ENCODE results near the gene CROCC.
"Not testable (repeated sequence)": the region's sequence is repeated elsewhere in the genome, so short reads cannot be mapped to it uniquely, and the experiment has no call there.

The CROCC gene

GRCh38 chr1:16897653-16898052 is 24.1 kb upstream of the CROCC start:
- not testable (repeated sequence) for DNase-seq (ENCODE audit: low read depth)

DNA sequence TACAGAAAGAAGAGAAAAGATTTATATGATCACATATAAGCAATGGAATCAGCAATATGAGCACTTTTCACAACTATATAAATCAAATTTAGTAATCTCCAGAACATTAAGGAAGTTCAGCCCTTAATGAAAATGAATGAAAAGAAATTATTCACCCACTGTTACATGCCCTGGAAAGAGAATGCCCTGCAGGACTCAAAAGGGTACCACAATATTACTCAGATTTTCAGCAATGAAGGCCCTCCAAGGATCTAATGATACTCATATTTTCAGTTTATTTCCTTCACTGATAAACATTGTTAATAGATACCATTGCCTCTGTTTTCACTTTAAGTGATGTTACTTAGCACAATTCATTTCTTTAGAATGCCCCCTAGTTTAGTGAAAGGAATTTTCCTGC is 23.4 kb upstream of the CROCC start:
- DNase-seq (ENCODE audit: low read depth), result not testable (repeated sequence)

DNA sequence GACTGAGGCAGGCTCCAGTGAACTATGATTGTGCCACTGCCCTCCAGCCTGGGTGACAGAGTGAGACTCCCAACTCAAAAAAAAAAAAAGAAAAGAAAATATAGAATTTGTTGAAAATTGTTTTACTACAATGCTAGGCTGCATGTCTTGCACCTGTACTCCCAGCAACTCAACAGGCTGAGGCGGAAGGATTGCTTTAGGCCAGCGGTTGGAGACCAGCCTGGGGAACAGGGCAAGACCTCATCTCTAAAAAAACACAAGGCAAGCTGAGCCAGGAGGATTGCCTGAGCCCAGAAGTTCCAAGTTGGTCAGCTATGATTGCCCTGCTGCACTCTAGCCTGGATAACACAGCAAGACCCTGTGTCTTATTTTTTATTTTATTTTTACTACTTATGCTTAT is 22.7 kb upstream of the CROCC start:
- DNase-seq (ENCODE audit: low read depth), result not testable (repeated sequence)

GRCh38 chr1:16900751-16901150 is 21.0 kb upstream of the CROCC start:
- no peak for DNase-seq (ENCODE audit: low read depth)

DNA sequence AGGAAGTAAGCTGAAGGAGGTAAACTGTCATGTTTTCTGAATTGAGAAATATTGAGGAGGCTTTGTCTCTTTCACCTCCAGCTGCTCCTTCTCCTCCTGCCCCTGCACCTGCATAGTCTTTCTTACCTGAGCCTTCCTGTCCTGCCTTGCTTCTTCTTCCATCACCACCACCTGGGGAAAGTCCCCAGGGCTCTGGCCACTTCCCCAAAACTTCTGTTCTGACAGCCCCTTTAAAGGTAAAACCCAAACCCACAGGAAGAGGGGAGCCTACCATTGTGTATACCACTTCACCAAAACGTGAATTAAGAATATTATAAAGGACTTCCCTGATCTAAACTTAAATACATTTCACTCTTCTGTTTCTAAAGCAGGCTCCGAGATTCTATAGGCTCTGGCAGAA is 20.4 kb upstream of the CROCC start:
- DNase-seq (ENCODE audit: low read depth), result not testable (repeated sequence)

DNA sequence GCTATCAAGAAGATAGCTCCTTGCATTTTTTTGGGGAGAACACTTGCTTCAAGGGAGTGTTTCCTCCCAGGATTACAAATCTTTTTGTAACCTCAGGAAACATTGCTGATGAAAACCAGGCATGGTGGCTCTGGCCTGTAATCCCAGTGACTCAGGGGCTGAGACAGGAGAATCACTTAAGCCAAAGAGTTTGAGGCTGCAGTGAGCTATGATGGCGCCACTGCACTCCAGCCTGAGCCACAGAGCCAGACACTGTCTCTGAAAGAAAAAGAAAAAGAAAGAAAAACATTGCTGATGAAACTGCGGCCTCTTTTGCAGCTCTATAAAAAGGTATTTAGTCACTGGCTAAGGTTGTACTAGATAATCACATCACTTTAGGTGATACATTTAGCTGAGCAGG is 18.7 kb upstream of the CROCC start:
- no peak for DNase-seq (ENCODE audit: low read depth)

- no peak for DNase-seq (ENCODE audit: low read depth)
Observed at GRCh38 chr1:16903458-16903796, 18.3 kb upstream of the CROCC start.

GRCh38 chr1:16904560-16905109 is 17.1 kb upstream of the CROCC start:
- DNase-seq (ENCODE audit: low read depth), result peak; percentile 99

GRCh38 chr1:16905110-16905867 is 16.4 kb upstream of the CROCC start:
- peak; percentile 56 for DNase-seq (ENCODE audit: low read depth)

GRCh38 chr1:16905868-16906702 is 15.6 kb upstream of the CROCC start:
- DNase-seq (ENCODE audit: low read depth), result no peak

GRCh38 chr1:16906873-16907272 is 14.9 kb upstream of the CROCC start:
- no peak for DNase-seq (ENCODE audit: low read depth)

DNA sequence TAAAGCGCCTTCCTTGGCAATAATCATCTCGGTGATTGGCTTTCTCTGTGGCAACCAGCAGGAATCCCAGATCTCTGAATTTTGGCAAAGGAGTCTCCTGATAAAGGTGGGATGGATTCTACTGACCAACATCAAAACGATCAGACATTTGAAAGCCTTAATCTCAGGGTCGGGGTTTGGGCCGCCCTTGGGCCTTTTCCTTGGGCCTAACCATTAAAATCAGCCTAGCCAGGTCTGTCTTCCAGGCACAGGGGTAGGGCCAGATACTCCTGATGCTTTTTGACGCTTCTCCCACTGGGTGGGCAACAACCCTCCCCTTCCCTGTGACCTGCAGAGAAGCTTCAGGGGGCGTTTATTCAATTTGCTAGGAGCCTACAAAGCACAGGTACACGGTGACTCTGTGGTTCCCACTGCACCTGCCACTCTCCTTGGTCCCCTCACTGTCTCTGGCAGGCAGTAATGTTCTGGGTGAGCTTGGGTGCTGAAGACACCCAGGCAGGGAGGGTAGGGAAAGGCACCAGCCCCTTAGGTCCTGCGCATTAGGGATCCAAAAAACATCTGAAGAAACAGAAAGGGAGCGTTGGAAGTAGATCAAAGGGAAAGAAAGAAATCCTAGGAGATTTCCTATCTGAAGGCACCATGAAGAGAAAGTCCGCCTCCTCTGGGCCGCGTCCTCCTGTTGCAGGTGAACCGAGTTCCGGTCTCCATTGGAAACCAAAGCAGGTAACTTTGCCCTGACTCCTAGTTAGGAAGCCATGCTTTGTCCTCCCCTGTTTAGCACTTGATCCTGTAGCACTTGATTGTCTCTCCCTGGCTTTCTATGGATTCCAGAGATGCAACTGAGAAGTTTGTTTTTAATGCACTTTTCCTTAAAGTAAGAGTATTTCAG is 13.6 kb upstream of the CROCC start:
- DNase-seq (ENCODE audit: low read depth), result no peak

DNA sequence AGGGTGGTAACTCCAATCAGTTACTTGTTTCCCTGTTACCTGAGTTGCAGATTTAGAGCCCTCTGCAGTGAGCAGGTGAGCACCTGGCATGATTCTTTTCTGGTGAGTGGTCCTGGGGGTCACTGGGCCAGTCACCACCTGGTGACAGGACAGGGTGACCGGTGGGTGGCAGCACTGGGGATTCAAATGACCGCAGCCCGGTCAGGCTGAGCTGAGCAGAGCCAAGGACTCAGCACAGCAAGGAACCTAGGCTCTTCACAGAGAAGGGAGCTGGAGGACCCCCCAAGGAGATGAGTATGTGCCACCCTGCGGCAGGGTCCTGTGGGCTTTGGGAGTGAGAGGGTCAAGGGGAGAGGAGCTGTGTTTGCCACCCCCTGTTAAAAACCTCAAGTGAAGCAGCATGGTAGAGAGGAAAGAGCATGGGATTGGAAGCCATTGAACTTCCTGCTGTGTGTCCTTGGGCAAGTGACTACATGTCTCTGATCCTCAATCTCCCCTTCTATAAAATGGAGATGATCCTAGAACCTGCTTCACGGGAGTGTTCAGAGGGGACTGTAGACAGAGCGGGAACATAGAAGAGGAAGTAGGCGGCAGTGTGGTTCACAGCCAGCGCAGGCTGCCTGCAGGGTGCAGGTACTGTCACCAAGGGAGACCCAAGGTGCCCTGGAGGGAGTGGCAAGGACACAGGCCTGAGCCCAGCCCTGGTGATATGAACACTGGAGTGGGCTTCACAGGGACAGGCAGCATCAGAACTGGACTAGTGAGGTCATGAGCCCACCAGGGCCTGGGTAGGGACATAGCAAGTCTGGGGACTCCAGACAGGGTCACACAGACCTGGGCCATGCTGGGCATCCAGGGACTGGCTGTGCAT is 9.6 kb upstream of the CROCC start:
- not testable (repeated sequence) for DNase-seq (ENCODE audit: low read depth)

DNA sequence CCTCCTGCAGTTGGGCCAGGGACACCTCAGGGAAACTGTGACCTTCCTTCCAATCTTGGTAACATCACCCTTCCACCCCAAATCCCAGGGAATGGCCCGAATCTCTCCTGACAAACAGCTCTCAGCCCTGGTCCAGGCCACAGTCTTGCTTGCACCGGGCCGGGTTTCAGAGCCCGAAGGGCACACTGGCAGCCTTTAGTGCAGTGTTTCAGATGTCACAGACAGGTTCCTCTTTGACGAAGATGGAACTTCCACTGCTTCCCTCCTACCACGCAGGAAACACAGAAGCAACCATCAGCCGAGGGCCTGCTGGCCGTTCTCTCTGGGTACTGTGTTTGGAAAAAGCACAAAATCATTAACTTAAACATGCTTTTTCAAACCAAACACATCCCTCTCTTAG is 9.0 kb upstream of the CROCC start:
- not testable (repeated sequence) for DNase-seq (ENCODE audit: low read depth)

- no peak for DNase-seq (ENCODE audit: low read depth)
Observed at GRCh38 chr1:16913181-16913832, 8.4 kb upstream of the CROCC start.

DNA sequence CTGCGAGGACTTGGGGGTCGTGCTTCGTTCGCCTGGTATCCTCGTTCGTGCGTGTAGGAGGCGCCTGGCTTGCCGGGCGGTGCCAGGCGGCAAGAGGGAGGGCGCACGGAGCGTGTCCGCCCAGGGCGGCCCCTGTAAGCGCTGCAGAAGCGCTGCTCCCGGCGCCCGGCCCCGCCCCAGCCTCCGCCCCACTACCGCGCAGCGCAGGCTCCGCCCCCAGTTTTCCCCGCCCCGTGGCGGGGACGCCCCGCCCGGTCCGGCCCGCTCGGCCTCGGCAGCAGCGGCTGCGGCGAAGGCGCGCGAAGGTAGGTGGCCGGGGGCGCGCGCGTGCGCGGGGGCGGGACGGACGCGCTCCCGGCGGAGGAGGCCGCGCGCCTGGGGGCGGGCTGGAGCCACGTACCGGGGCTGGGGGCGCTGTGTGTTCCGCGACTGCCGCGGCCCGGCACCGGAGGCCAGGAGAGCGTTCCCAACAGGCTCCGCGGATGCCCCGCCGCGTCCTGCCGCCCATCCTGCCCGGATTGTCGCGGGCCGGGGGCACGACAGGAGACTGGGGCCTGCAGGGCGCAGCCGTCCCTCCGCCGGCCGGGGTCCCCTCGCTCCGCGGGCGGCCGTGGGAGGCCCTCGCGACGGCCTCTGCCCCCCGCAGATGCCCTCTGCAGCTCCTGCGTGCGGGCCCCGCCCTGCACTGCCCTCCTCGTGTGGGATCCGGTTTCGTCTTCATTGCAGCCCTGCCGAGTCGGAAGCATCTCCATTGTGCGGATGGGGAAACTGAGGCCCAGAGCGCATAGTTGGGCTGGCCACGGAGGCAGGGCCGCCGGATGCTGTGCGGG is 7.7 kb upstream of the CROCC start:
- peak; percentile 96 for DNase-seq (ENCODE audit: low read depth)

DNA sequence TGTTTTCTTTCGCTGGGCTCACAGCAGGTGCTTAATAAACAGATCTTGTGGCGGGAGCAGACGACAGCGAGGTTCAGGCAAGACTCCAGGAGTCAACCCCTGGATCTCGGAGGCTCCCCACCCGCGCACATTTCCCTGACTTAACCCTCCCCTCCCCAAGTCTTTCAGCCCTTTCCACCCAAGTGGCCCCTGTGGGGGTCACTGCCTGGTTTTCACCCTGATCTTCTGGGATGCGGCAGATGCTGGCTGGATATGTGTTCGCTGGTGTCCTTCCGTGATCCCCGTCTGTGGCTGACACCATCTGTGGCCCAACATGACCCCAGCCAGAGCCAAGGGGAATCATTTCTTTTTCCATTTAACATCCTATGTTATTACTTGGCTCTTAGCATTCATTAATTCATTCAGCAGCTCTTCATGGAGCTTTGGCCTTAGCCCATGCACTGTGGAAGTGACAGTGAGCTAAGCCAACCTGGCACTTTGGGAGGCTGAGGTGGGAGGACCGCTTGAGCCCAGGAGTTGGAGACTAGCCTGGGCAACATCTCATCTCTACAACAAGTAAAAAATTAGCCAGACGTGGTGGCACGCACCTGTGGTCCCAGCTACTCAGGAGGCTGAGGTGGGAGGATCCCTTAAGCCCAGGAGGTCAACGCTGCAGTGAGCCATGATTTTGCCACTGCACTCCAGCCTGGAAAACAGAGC is 6.7 kb upstream of the CROCC start:
- DNase-seq (ENCODE audit: low read depth), result not testable (repeated sequence)

DNA sequence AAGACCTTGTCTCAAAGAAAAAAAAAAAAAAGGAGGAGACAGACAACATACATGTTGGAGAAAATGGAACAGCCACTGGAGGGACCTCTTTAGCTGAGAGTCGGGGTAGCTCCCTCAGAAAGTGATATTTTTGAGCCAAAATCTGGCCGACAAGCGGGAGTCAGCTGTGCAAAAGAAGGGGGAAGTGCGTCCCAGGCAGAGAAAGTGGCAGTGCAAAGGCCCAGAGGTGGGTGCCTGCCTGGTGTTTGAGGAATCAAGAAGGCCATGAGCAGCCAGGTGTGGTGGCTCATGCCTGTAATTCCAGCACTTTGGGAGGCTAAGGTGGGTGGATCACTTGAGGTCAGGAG is 6.1 kb upstream of the CROCC start:
- no peak for DNase-seq (ENCODE audit: low read depth)
